H1 (cell line): ENCODE data around the gene COL5A1. TPM values are rescaled to one million over a fixed set of nuclear protein-coding genes. Genes with fewer than 3 reads are reported as not detected.

Experiments
- CTCF ChIA-PET: fragments of 300-600 bp; sonication (Branson Sonifier 250); formaldehyde crosslinking; loops from one replicate; lab custom pipeline; 2021; ENCODE audit not compliant: partially characterized antibody; lab: Charles Lee
- POLR2A ChIA-PET: fragments of 300-600 bp; sonication (Branson Sonifier 250); formaldehyde crosslinking; loops from one replicate; lab custom pipeline; 2021; ENCODE audit warnings: inconsistent platforms; ENCODE audit not compliant: partially characterized antibody; lab: Charles Lee
- DNase-seq, 2 experiments: peaks; one replicate each; pipeline versions ENCODE4 v3.0.0 to v3.0.0-alpha.2; 2010 to 2022; ENCODE audit warnings: low spot score in 2 of 2, low read depth in 1 of 2, mixed read lengths in 1 of 2
- FAIRE-seq: peaks from 2 replicates; lab custom pipeline; 2011; peaks lifted over from hg19 to GRCh38; lab: Jason Lieb, UNC
- H2AFZ ChIP-seq: 2 replicates; pipeline ENCODE4 v1.8.1; 2012; ENCODE audit warnings: low read length, inconsistent platforms
- H2AK5ac ChIP-seq: 2 replicates; pipeline ENCODE4 v1.6.1; 2013; ENCODE audit warnings: low read depth, low read length
- H2BK120ac ChIP-seq: replicated peaks from 2 replicates; pipeline ENCODE3; 2013; ENCODE audit warnings: low read depth, low read length, inconsistent platforms
- H2BK12ac ChIP-seq: 2 replicates; pipeline ENCODE4 v1.6.1; 2013; ENCODE audit warnings: low read depth, low read length
- H2BK15ac ChIP-seq: 2 replicates; pipeline ENCODE4 v1.6.1; 2013; ENCODE audit warnings: low read length
- H2BK20ac ChIP-seq: 2 replicates; pipeline ENCODE4 v1.6.1; 2013; ENCODE audit warnings: low read length
- H2BK5ac ChIP-seq: 2 replicates; pipeline ENCODE4 v1.6.1; 2013; ENCODE audit warnings: low read depth, low read length
- H3K14ac ChIP-seq: 2 replicates; pipeline ENCODE4 v1.6.1; 2013; ENCODE audit warnings: inconsistent platforms; ENCODE audit not compliant: insufficient read length
- H3K18ac ChIP-seq: 2 replicates; pipeline ENCODE4 v1.6.1; 2013; ENCODE audit warnings: low read length; ENCODE audit errors: extremely low read depth
- H3K23ac ChIP-seq: 2 replicates; pipeline ENCODE4 v1.6.1; 2013; ENCODE audit warnings: inconsistent platforms; ENCODE audit not compliant: insufficient read length
- H3K23me2 ChIP-seq: 2 replicates; pipeline ENCODE4 v1.6.1; 2013; ENCODE audit warnings: low read depth, low read length
- H3K27ac ChIP-seq: 2 replicates; pipeline ENCODE4 v1.6.1; 2011; ENCODE audit warnings: low read depth, low read length, inconsistent platforms
- H3K27me3 ChIP-seq, 4 experiments: replicated peaks in 1 of 4; 1 replicate in 1 of 4; 2 replicates in 3 of 4; pipeline versions ENCODE4 v1.6.1 to v1.8.1; 2011 to 2013; ENCODE audit warnings: low read length in 3 of 4, mild to moderate bottlenecking in 3 of 4, inconsistent platforms in 2 of 4, mixed read lengths in 2 of 4, moderate library complexity in 1 of 4; ENCODE audit not compliant: control insufficient read depth in 3 of 4, insufficient read depth in 3 of 4; ENCODE audit errors: extremely low read depth in 1 of 4
- H3K36me3 ChIP-seq, 4 experiments: 2 replicates each; pipeline versions ENCODE4 v1.6.1 to v1.8.1; 2011 to 2013; ENCODE audit warnings: mild to moderate bottlenecking in 4 of 4, low read length in 3 of 4, moderate library complexity in 2 of 4, control low read depth in 1 of 4, inconsistent platforms in 1 of 4; ENCODE audit not compliant: insufficient read depth in 4 of 4, control insufficient read depth in 2 of 4
- H3K4ac ChIP-seq: replicated peaks from 2 replicates; pipeline ENCODE3; 2013; ENCODE audit warnings: low read length, low read depth, mixed read lengths, inconsistent platforms; ENCODE audit not compliant: insufficient read length
- H3K4me1 ChIP-seq, 4 experiments: replicated peaks in 1 of 4; 1 replicate in 1 of 4; 2 replicates in 3 of 4; pipeline versions ENCODE4 v1.6.1 to v1.8.1; 2011 to 2013; ENCODE audit warnings: low read length in 3 of 4, inconsistent platforms in 2 of 4, mixed read lengths in 1 of 4; ENCODE audit not compliant: insufficient read depth in 4 of 4, control insufficient read depth in 3 of 4
- H3K4me2 ChIP-seq, 2 experiments: 2 replicates each; pipeline versions ENCODE4 v1.6.1 to v1.8.1; 2011 to 2013; ENCODE audit warnings: low read depth in 2 of 2, low read length in 2 of 2, control low read depth in 1 of 2, inconsistent platforms in 1 of 2, mild to moderate bottlenecking in 1 of 2; ENCODE audit not compliant: insufficient read depth in 1 of 2
- H3K4me3 ChIP-seq, 4 experiments: fragments of 200-600, 300-600 bp in 1 of 4; sonication (generic), shearing (Covaris generic), sonication (Bioruptor Twin) in 1 of 4; 2 replicates each; pipeline versions ENCODE4 v1.5.1 to v1.8.1; 2011 to 2016; ENCODE audit warnings: low read length in 4 of 4, low read depth in 3 of 4, control low read depth in 2 of 4, inconsistent platforms in 2 of 4, mild to moderate bottlenecking in 2 of 4, mixed read lengths in 1 of 4, moderate library complexity in 1 of 4; ENCODE audit not compliant: insufficient read depth in 2 of 4; ENCODE audit errors: extremely low read depth in 1 of 4
- H3K56ac ChIP-seq: replicated peaks from 2 replicates; pipeline ENCODE3; 2013; ENCODE audit warnings: low read depth, mild to moderate bottlenecking, mixed read lengths, low read length, inconsistent platforms; ENCODE audit not compliant: insufficient read length
- H3K79me1 ChIP-seq: 2 replicates; pipeline ENCODE4 v1.6.1; 2013; ENCODE audit warnings: low read depth, low read length, control low read depth
- H3K79me2 ChIP-seq, 2 experiments: 2 replicates each; pipeline versions ENCODE4 v1.6.1 to v1.8.1; 2012 to 2013; ENCODE audit warnings: low read length in 2 of 2, mild to moderate bottlenecking in 2 of 2, inconsistent platforms in 1 of 2; ENCODE audit not compliant: insufficient read depth in 2 of 2, control insufficient read depth in 1 of 2
- H3K9ac ChIP-seq, 4 experiments: replicated peaks in 1 of 4; 1 replicate in 1 of 4; 2 replicates in 3 of 4; pipeline versions ENCODE4 v1.6.1 to v1.8.1; 2011 to 2013; ENCODE audit warnings: low read depth in 3 of 4, low read length in 3 of 4, control low read depth in 2 of 4, mild to moderate bottlenecking in 2 of 4, moderate library complexity in 2 of 4, inconsistent platforms in 1 of 4; ENCODE audit errors: extremely low read depth in 1 of 4
- H3K9me3 ChIP-seq, 2 experiments: 2 replicates each; pipeline versions ENCODE4 v1.6.1 to v1.8.1; 2012 to 2013; ENCODE audit warnings: mild to moderate bottlenecking in 2 of 2, moderate library complexity in 2 of 2, control low read depth in 1 of 2, inconsistent platforms in 1 of 2, low read depth in 1 of 2, low read length in 1 of 2, mixed read lengths in 1 of 2; ENCODE audit not compliant: insufficient read depth in 2 of 2
- H4K20me1 ChIP-seq, 2 experiments: replicated peaks in 1 of 2; 2 replicates each; pipeline versions ENCODE3 to v1.8.1; 2011 to 2013; ENCODE audit warnings: inconsistent platforms in 2 of 2, low read length in 2 of 2, mild to moderate bottlenecking in 1 of 2; ENCODE audit not compliant: insufficient read depth in 2 of 2, control insufficient read depth in 1 of 2
- H4K5ac ChIP-seq: 2 replicates; pipeline ENCODE4 v1.6.1; 2013; ENCODE audit warnings: low read length, low read depth, mixed read lengths, inconsistent platforms; ENCODE audit not compliant: insufficient read length
- H4K8ac ChIP-seq: 2 replicates; pipeline ENCODE4 v1.8.0; 2013; ENCODE audit warnings: mild to moderate bottlenecking, moderate library complexity, low read length, inconsistent platforms; ENCODE audit not compliant: insufficient read depth; ENCODE audit errors: extremely low read depth
- H4K91ac ChIP-seq: replicated peaks from 2 replicates; pipeline ENCODE3; 2013; ENCODE audit warnings: low read length, mixed read lengths, inconsistent platforms; ENCODE audit not compliant: insufficient read length
- CBX8 ChIP-seq: fragments of 300-800, 300-1000 bp; sonication (generic); IDR thresholded peaks from 2 replicates; pipeline ENCODE4 v1.7.1; 2016; ENCODE audit warnings: low read depth, low read length, borderline replicate concordance
- CHD1 ChIP-seq: IDR thresholded peaks from 2 replicates; pipeline ENCODE4 v1.6.1; 2012; ENCODE audit warnings: low read depth, low read length, improper control_type of control experiment
- CREB1 ChIP-seq: IDR thresholded peaks from 2 replicates; pipeline ENCODE4 v1.6.1; 2012; ENCODE audit warnings: inconsistent platforms
- EGR1 ChIP-seq: IDR thresholded peaks from 2 replicates; pipeline ENCODE4 v1.6.1; 2011; ENCODE audit warnings: low read depth, low read length, borderline replicate concordance
- GTF2F1 ChIP-seq: IDR thresholded peaks from 2 replicates; pipeline ENCODE4 v1.6.1; 2012; ENCODE audit warnings: low read depth, low read length, improper control_type of control experiment, borderline replicate concordance
- HDAC2 ChIP-seq, 2 experiments: fragments of 300-600 bp in 1 of 2; sonication (generic) in 1 of 2; IDR thresholded peaks; 2 replicates each; pipeline ENCODE4 v1.6.1; 2011 to 2012; ENCODE audit warnings: low read depth in 2 of 2, low read length in 2 of 2, mild to moderate bottlenecking in 2 of 2, moderate library complexity in 2 of 2, borderline replicate concordance in 1 of 2, inconsistent platforms in 1 of 2
- HDAC6 ChIP-seq: IDR thresholded peaks from one replicate; pipeline ENCODE4 v1.7.1; 2012; ENCODE audit warnings: low read depth, mild to moderate bottlenecking, inconsistent platforms, low read length, moderate library complexity
- POLR2A ChIP-seq, 2 experiments: IDR thresholded peaks; 1 replicate in 1 of 2; 2 replicates in 1 of 2; pipeline ENCODE4 v1.6.1; 2011; ENCODE audit warnings: low read depth in 2 of 2, low read length in 2 of 2, mild to moderate bottlenecking in 2 of 2; ENCODE audit errors: control extremely low read depth in 1 of 2
- SAP30 ChIP-seq: fragments of 300-600 bp; sonication (generic); IDR thresholded peaks from 2 replicates; pipeline ENCODE4 v1.7.1; 2012; ENCODE audit warnings: low read length, moderate library complexity, mild to moderate bottlenecking, inconsistent platforms; ENCODE audit not compliant: insufficient read depth, insufficient replicate concordance
- SP1 ChIP-seq: IDR thresholded peaks from 2 replicates; pipeline ENCODE4 v1.6.1; 2011; ENCODE audit warnings: low read depth, low read length
- SUZ12 ChIP-seq: fragments of 200-600 bp; sonication (generic); IDR thresholded peaks from 2 replicates; pipeline ENCODE4 v1.6.1; 2012; ENCODE audit warnings: mild to moderate bottlenecking, inconsistent platforms, low read length, moderate library complexity, mixed read lengths
- WGBS, 2 experiments: shearing (Covaris generic) in 1 of 2; methylation state at CpG; one replicate each; pipeline versions ENCODE4 v1.1.6 to v1.1.7; 2013 to 2015; ENCODE audit warnings: low lambda C conversion rate in 2 of 2, mixed read lengths in 2 of 2, inconsistent platforms in 1 of 2, low coverage in 1 of 2, missing lambda C conversion rate in 1 of 2; ENCODE audit not compliant: insufficient replicate concordance in 2 of 2, insufficient coverage in 1 of 2, insufficient read length in 1 of 2; ENCODE audit errors: extremely low coverage in 1 of 2, missing lambda C conversion rate in 1 of 2; 5-methylcytosine and 5-hydroxymethylcytosine counted together
- polyA plus RNA-seq, 7 experiments: library from polyadenylated mRNA; depleted of rRNA in 3 of 7; stranded (reverse) in 5 of 7; unstranded in 2 of 7; fragments of >200 nt in 5 of 7; fragments of 200-250 nt in 2 of 7; gene quantifications; 1 replicate in 5 of 7; 2 replicates in 1 of 7; 4 replicates in 1 of 7; pipeline versions ENCODE4 v1.2.1 to v1.2.3, GENCODE V29; 2011 to 2013; ENCODE audit warnings: missing spikeins in 2 of 7, mixed read lengths in 2 of 7
- total RNA-seq: library from RNA; stranded (reverse); fragmentation: NEBNext Ultra II Directional; extraction: Animal tissue kit (Norgen Biotek cat#: 25700); gene quantifications from 2 replicates; pipeline ENCODE4 v1.2.1, GENCODE V29; 2021

Gene COL5A1
- total and polyA plus RNA-seq, 2 of the 8 experiments (the other 6 are each of a cell fraction or from before 2014, with no cell fraction given): 3.8 to 12.0 TPM

- TF ChIP-seq SUZ12: no peak
- no peak for TF ChIP-seq GTF2F1
- no peak for TF ChIP-seq HDAC2 (IDR thresholded peaks at IDR 0.05; ENCODE audit: borderline replicate concordance in 1 of 2, low read depth in 2 of 2, low read length in 2 of 2)
- no peak for TF ChIP-seq HDAC6
- TF ChIP-seq CBX8: no peak
- no peak for TF ChIP-seq SP1
- no peak for TF ChIP-seq CREB1
- no peak for TF ChIP-seq SAP30
- TF ChIP-seq POLR2A (IDR thresholded peaks at IDR 0.05; ENCODE audit: control extremely low read depth in 1 of 2, low read depth in 2 of 2, low read length in 2 of 2): no peak
- TF ChIP-seq CHD1: no peak
- TF ChIP-seq EGR1: no peak
- peaks cover 17 to 26% of the 10 kb centered on the region in 2 experiments; a peak in 3 of 4 replicates for H3K9me3 ChIP-seq
- POLR2A ChIA-PET: no interaction called here
- H3K14ac ChIP-seq: no peak overlapping the region
- H2BK20ac ChIP-seq: no peak overlapping the region
- no peak overlapping the region for H3K27ac ChIP-seq
- no peak overlapping the region for H4K5ac ChIP-seq
- no peak overlapping the region for H3K4ac ChIP-seq
- no peaks in the 10 kb centered on the region; a peak in 1 of 4 replicates for H3K79me2 ChIP-seq
- DNase-seq: no peak
- no peak for FAIRE-seq
- no peak overlapping the region for H2AFZ ChIP-seq
- H2AK5ac ChIP-seq: peak overlapping the region; percentile 12; the same call in 1 of the 2 replicates
- no peak overlapping the region for H3K9ac ChIP-seq
- no peak overlapping the region for H2BK120ac ChIP-seq
- H3K4me1 ChIP-seq: peaks cover 0 to 5% (median 1%) of the 10 kb centered on the region in 4 experiments; a peak in 3 of 7 replicates
- H3K4me2 ChIP-seq: no peak overlapping the region
- H3K23me2 ChIP-seq: peaks cover 6% of the 10 kb centered on the region; the same call in 1 of the 2 replicates
- H3K36me3 ChIP-seq: peaks cover 0 to 19% (median 8%) of the 10 kb centered on the region in 4 experiments; a peak in 3 of 8 replicates
- 91% methylated on average over 5 of the region's 5 CpGs; no CpG with 5 or more reads in 1 of the 2 experiments for WGBS, 2 experiments
- no peak overlapping the region for H4K91ac ChIP-seq
- H3K18ac ChIP-seq: no peak overlapping the region
- CTCF ChIA-PET: interaction anchor here (1.2 to 2.6 kb wide), 7 partner anchors 11 to 56 kb away, joined by 3 to 9 read pairs (median 4); no protein-coding TSS in a partner anchor
- H3K23ac ChIP-seq: no peak overlapping the region
- H4K20me1 ChIP-seq: peaks cover 0 to 16% of the 10 kb centered on the region in 2 experiments
- H3K79me1 ChIP-seq: peaks cover 3% of the 10 kb centered on the region; the same call in 1 of the 2 replicates
- peak overlapping the region; percentile 30; the same call in 1 of the 2 replicates for H2BK5ac ChIP-seq
- H2BK15ac ChIP-seq: no peak overlapping the region
- H3K27me3 ChIP-seq: no peaks in the 10 kb centered on the region; a peak in 1 of 7 replicates
- H3K4me3 ChIP-seq: no peak overlapping the region
- no peak overlapping the region for H3K56ac ChIP-seq
- H4K8ac ChIP-seq: no peak overlapping the region
- no peak overlapping the region; the same call in 1 of the 2 replicates for H2BK12ac ChIP-seq
These were observed 102.2 kb downstream of the COL5A1 start for GRCh38 chr9:134743853-134744252.
